ENCODE measurements around the gene DSCAML1.

The DSCAML1 gene

GRCh38 chr11:117517097-117517496, 279.9 kb downstream of the DSCAML1 start:
- DNase-seq (ENCODE audit: low spot score), result no peak

- no peak for DNase-seq (ENCODE audit: low spot score)
Measured at GRCh38 chr11:117515892-117516787, 280.9 kb downstream of the DSCAML1 start.

- no peak for DNase-seq (ENCODE audit: low spot score)
Measured at GRCh38 chr11:117514256-117514655, 282.8 kb downstream of the DSCAML1 start.

- DNase-seq (ENCODE audit: low spot score), result no peak
Measured at GRCh38 chr11:117513666-117514065, 283.4 kb downstream of the DSCAML1 start.

GRCh38 chr11:117511931-117512539, 285.0 kb downstream of the DSCAML1 start:
- no peak for DNase-seq (ENCODE audit: low spot score)

GRCh38 chr11:117511483-117511930, 285.5 kb downstream of the DSCAML1 start:
- DNase-seq (ENCODE audit: low spot score), result no peak

GRCh38 chr11:117510646-117511045, 286.4 kb downstream of the DSCAML1 start:
- no peak for DNase-seq (ENCODE audit: low spot score)

- DNase-seq (ENCODE audit: low spot score), result no peak
Measured at GRCh38 chr11:117509543-117509942, 287.5 kb downstream of the DSCAML1 start.

GRCh38 chr11:117506971-117507370, 290.0 kb downstream of the DSCAML1 start:
- DNase-seq (ENCODE audit: low spot score), result no peak

- DNase-seq (ENCODE audit: low spot score), result no peak
Measured at GRCh38 chr11:117505285-117505970, 291.6 kb downstream of the DSCAML1 start.

- DNase-seq (ENCODE audit: low spot score), result no peak
Measured at GRCh38 chr11:117502779-117503100, 294.3 kb downstream of the DSCAML1 start.

- DNase-seq (ENCODE audit: low spot score), result no peak
Measured at GRCh38 chr11:117502015-117502778, 294.8 kb downstream of the DSCAML1 start.

- no peak for DNase-seq (ENCODE audit: low spot score)
Measured at GRCh38 chr11:117501237-117501898, 295.6 kb downstream of the DSCAML1 start.

- DNase-seq (ENCODE audit: low spot score), result no peak
Measured at GRCh38 chr11:117498791-117499190, 298.2 kb downstream of the DSCAML1 start.

- DNase-seq (ENCODE audit: low spot score), result no peak
Measured at GRCh38 chr11:117497206-117497951, 299.6 kb downstream of the DSCAML1 start.

GRCh38 chr11:117495357-117495756, 301.7 kb downstream of the DSCAML1 start:
- DNase-seq (ENCODE audit: low spot score), result no peak

GRCh38 chr11:117492578-117493251, 304.3 kb downstream of the DSCAML1 start:
- DNase-seq (ENCODE audit: low spot score), result peak; percentile 73

GRCh38 chr11:117490911-117491310, 306.1 kb downstream of the DSCAML1 start:
- no peak for DNase-seq (ENCODE audit: low spot score)

- DNase-seq (ENCODE audit: low spot score), result no peak
Measured at GRCh38 chr11:117489999-117490679, 306.9 kb downstream of the DSCAML1 start.
